GM13977 (cell line): ENCODE measurements around the gene TUSC2.
A peak's percentile ranks its signal among the peaks of the same experiment; 100 is the strongest.

ENCODE experiments used
- DNase-seq: peaks from one replicate; pipeline ENCODE4 v3.0.0; 2012; ENCODE audit warnings: low spot score
- CTCF ChIP-seq: IDR thresholded peaks from 2 replicates; pipeline ENCODE4 v1.5.1; 2012; ENCODE audit warnings: mild to moderate bottlenecking, control low read depth; ENCODE audit not compliant: insufficient read depth; ENCODE audit errors: extremely low read depth, missing control alignments
- in situ Hi-C: fragments of 300-500 bp; cut with MboI; formaldehyde crosslinking; loops from one replicate; pipeline ENCODE4 v1.12.0; 2022; ENCODE audit warnings: low sequenced_read_pairs, low pct_unique_long_range_greater_than_20kb, mixed read lengths, inconsistent platforms; ENCODE audit not compliant: unreplicated experiment

Gene TUSC2

DNA sequence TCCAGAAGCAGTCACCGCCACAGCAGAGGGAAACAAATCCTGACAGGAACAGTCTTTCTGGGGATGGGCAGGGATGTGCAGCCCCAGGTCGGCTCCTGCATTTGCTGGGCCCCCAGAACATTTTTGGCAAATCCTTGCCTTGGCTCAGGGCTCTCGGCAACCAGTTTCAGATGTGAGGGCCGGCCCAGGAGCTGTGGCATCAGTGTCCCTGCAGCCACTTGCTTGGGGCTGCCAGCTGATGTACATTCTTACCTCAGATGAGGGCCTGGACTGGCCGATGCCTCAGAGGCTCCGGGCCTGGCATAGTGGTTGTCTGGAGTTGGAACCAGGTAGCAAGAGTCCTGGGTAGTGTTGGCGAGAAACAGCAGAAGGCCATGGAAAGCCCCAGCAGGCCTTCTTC is 26.8 kb upstream of the TUSC2 start:
- no peak for DNase-seq
- TF ChIP-seq CTCF: no peak
- in situ Hi-C loops: no loop called here

DNA sequence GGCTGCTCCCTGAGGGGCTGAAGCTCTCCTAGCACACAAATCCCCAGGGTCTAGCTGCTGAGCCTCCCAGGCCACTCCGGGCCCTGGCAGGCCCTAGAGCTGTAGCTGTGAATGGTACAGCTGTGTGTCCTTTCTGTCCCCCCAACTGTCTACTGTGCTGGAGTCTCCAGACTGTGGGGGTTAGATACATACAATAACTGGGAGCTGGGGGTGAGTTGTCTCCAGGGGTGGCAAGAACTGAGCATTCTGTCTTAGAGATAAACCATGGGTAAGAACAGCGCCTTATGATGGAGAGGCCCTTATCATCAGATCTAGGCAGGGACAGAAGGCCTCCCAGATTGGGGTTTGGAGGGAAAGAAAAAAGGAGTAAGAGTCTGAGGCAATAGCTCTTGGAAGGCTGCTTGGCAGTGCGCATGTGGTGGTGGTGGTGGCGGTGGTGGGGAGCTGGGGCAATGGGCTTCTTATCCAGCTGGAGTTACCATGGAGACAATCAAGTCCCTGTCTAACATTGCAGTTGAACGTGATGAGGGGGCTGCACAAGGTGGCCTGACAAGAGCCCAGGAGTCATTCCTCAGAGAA is 26.3 kb upstream of the TUSC2 start:
- no peak for DNase-seq
- TF ChIP-seq CTCF: no peak
- in situ Hi-C loops: no loop called here

DNA sequence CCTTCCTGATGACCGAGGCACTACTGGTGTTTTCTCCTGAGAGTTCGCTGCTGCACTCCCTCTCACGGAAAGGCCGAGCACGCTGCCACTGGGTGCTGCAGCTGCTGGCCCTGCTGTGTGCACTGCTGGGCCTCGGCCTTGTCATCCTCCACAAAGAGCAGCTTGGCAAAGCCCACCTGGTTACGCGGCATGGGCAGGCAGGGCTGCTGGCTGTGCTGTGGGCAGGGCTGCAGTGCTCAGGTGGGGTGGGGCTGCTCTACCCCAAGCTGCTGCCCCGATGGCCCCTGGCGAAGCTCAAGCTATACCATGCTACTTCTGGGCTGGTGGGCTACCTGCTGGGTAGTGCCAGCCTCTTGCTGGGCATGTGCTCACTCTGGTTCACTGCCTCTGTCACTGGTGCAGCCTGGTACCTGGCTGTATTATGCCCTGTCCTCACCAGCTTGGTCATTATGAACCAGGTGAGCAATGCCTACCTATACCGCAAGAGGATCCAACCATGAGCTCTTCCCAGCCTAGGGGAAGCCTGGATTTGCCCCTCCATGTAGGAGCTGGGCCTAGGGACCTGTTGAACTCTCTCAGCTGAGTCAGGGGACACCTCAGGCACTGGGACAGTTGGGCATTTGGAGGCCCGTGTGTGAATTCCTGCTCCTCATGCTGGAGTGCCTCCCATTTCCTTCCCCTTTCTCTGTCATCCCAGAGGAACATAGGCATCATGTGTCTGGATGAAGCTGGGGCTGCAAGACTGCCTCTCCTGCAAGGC is 25.4 kb upstream of the TUSC2 start:
- in situ Hi-C loops: no loop called here
- TF ChIP-seq CTCF: no peak
- no peak for DNase-seq

- in situ Hi-C loops: no loop called here
- no peak for DNase-seq
- peak; percentile 24 for TF ChIP-seq CTCF
Observed at GRCh38 chr3:50352781-50353180, 24.8 kb upstream of the TUSC2 start.

- in situ Hi-C loops: no loop called here
- DNase-seq: no peak
- TF ChIP-seq CTCF: no peak
Observed at GRCh38 chr3:50351323-50351697, 23.3 kb upstream of the TUSC2 start.

DNA sequence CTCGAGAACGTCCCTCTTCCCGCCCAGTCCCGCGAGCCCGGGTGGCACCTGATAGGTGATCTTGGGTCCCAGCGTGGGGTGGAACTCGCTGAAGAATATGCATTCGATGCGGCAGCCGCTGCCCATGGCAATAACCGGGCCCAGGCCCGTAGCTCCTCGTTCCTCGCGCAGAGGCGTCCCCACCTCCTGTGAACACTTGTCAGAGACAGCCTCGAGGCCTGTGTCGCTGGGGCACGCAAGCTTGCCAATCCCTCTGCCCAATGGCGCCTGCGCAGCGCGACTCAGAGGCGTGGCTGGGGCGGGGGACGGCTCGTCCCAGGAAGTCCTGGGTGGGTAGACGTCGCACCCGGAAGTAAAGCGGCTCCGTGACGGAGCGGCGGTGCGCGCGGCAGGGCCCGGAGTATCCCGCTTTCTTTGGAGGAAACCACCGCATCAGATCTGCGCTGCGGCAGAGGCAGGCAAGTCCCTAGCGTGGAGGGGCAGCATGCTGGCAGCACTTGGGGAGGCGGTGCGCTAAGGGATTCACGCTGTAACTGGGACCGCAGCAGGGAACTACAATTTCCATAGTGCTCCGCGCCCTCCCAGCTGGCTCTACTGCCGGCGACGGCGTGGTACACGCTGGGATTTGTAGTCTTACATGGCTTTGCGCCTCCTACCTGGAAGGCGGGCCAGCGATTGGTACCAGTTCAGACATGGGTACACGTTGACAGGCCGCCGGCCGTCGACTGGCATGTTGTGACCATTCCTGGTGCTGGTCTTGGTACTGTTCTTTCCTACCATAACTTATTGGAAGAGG is 22.7 kb upstream of the TUSC2 start, which contains the start of the genes CYB561D2 and NPRL2:
Gene CYB561D2 (plus strand): TSS at position 336 of the 796 bp plus-strand sequence. CDS start 572 bp downstream, outside the sequence.
Gene NPRL2 (minus strand): TSS at position 249 of the 796 bp plus-strand sequence. CDS start 123 bp downstream, at position 126.
- TF ChIP-seq CTCF: no peak
- in situ Hi-C loops: no loop called here
- DNase-seq: peak; percentile 96
